Memory B cell (primary cell): ENCODE results near the gene ZNF716.
"Not testable (repeated sequence)": the region's sequence is repeated elsewhere in the genome, so short reads cannot be mapped to it uniquely, and the experiment has no call there.

Experiments
- ATAC-seq: fragments of 150-1000 bp; cut with Tn5 transposase; 2 replicates; pipeline ENCODE4 v1.10.0; 2021; ENCODE audit warnings: low read depth, mild to moderate bottlenecking, moderate library complexity
- DNase-seq, 2 donors: peaks; one replicate each; pipeline ENCODE4 v3.0.0; 2022; ENCODE audit warnings: low spot score in 2 of 2
- H3K27ac Mint-ChIP-seq: one replicate; pipeline ENCODE4 v1.8.0; 2022; ENCODE audit warnings: mild to moderate bottlenecking, moderate library complexity, mixed read lengths
- H3K27me3 Mint-ChIP-seq: one replicate; pipeline ENCODE4 v1.8.0; 2022; ENCODE audit warnings: mixed read lengths
- H3K36me3 Mint-ChIP-seq: one replicate; pipeline ENCODE4 v1.8.0; 2022; ENCODE audit warnings: mild to moderate bottlenecking, mixed read lengths
- H3K4me1 Mint-ChIP-seq: one replicate; pipeline ENCODE4 v1.8.0; 2022; ENCODE audit warnings: mixed read lengths
- H3K4me3 Mint-ChIP-seq: one replicate; pipeline ENCODE4 v1.8.0; 2022; ENCODE audit warnings: mild to moderate bottlenecking, moderate library complexity, mixed read lengths
- H3K9me3 Mint-ChIP-seq: one replicate; pipeline ENCODE4 v1.8.0; 2022; ENCODE audit warnings: mixed read lengths

Gene ZNF716

GRCh38 chr7:57480304-57480703 lies 30.3 kb downstream of the ZNF716 start:
- H3K27me3 Mint-ChIP-seq, H3K36me3 Mint-ChIP-seq, DNase-seq, H3K4me1 Mint-ChIP-seq, ATAC-seq, H3K9me3 Mint-ChIP-seq, H3K4me3 Mint-ChIP-seq, H3K27ac Mint-ChIP-seq: not testable (repeated sequence)

GRCh38 chr7:57485022-57485421 lies 35.0 kb downstream of the ZNF716 start:
- not testable (repeated sequence) for H3K4me3 Mint-ChIP-seq, H3K4me1 Mint-ChIP-seq, H3K27me3 Mint-ChIP-seq, ATAC-seq, H3K27ac Mint-ChIP-seq, H3K36me3 Mint-ChIP-seq, H3K9me3 Mint-ChIP-seq, DNase-seq

- no peak overlapping the region for H3K4me3 Mint-ChIP-seq
- no peaks in the 10 kb centered on the region for H3K27me3 Mint-ChIP-seq
- H3K36me3 Mint-ChIP-seq = peaks cover 1% of the 10 kb centered on the region
- ATAC-seq (no peak), DNase-seq (no peak)
- H3K9me3 Mint-ChIP-seq = peaks cover 3% of the 10 kb centered on the region
- H3K4me1 Mint-ChIP-seq = no peaks in the 10 kb centered on the region
- H3K27ac Mint-ChIP-seq = no peak overlapping the region
Observed at GRCh38 chr7:57487957-57488356, 38.0 kb downstream of the ZNF716 start.

- H3K4me1 Mint-ChIP-seq, H3K27ac Mint-ChIP-seq, DNase-seq, H3K27me3 Mint-ChIP-seq, H3K9me3 Mint-ChIP-seq, H3K4me3 Mint-ChIP-seq, H3K36me3 Mint-ChIP-seq, ATAC-seq: not testable (repeated sequence)
Observed at GRCh38 chr7:57495111-57495510, 45.1 kb downstream of the ZNF716 start.

GRCh38 chr7:57496395-57496794 lies 46.4 kb downstream of the ZNF716 start:
- no peak for DNase-seq
- H3K4me3 Mint-ChIP-seq = no peak overlapping the region
- ATAC-seq = no peak
- no peaks in the 10 kb centered on the region for H3K9me3 Mint-ChIP-seq
- no peak overlapping the region for H3K27ac Mint-ChIP-seq
- no peaks in the 10 kb centered on the region for H3K4me1 Mint-ChIP-seq
- no peaks in the 10 kb centered on the region for H3K27me3 Mint-ChIP-seq
- no peaks in the 10 kb centered on the region for H3K36me3 Mint-ChIP-seq

- ATAC-seq (no peak), DNase-seq (no peak)
- Mint-ChIP-seq H3K36me3 (no peaks in the 10 kb centered on the region), H3K4me1 (no peaks in the 10 kb centered on the region), H3K4me3 (no peak overlapping the region), H3K27ac (no peak overlapping the region), H3K27me3 (no peaks in the 10 kb centered on the region), H3K9me3 (peaks cover 11% of the 10 kb centered on the region)
Observed at GRCh38 chr7:57505176-57505575, 55.2 kb downstream of the ZNF716 start.
